Osteocyte (in vitro differentiated cells): ENCODE measurements around the gene TAB3. TPM values are rescaled to one million over a fixed set of nuclear protein-coding genes. Genes with fewer than 3 reads are reported as not detected.

Experiments used
- DNase-seq: peaks from one replicate; pipeline ENCODE4 v3.0.0; 2021; ENCODE audit warnings: mixed read lengths; ENCODE audit not compliant: unreplicated experiment; ENCODE audit errors: extremely low spot score
- H3K27ac Mint-ChIP-seq: one replicate; pipeline ENCODE4 v1.8.0; 2021; ENCODE audit warnings: mild to moderate bottlenecking, mixed read lengths; ENCODE audit not compliant: unreplicated experiment
- H3K27me3 Mint-ChIP-seq: one replicate; pipeline ENCODE4 v1.8.0; 2021; ENCODE audit warnings: mixed read lengths; ENCODE audit not compliant: unreplicated experiment
- H3K36me3 Mint-ChIP-seq: one replicate; pipeline ENCODE4 v1.8.0; 2021; ENCODE audit warnings: mixed read lengths; ENCODE audit not compliant: unreplicated experiment
- H3K4me1 Mint-ChIP-seq: one replicate; pipeline ENCODE4 v1.8.0; 2021; ENCODE audit warnings: mixed read lengths; ENCODE audit not compliant: unreplicated experiment
- H3K4me3 Mint-ChIP-seq: one replicate; pipeline ENCODE4 v1.8.0; 2021; ENCODE audit warnings: mild to moderate bottlenecking, moderate library complexity, mixed read lengths; ENCODE audit not compliant: unreplicated experiment
- H3K9me3 Mint-ChIP-seq: one replicate; pipeline ENCODE4 v1.8.0; 2021; ENCODE audit warnings: mixed read lengths; ENCODE audit not compliant: unreplicated experiment
- total RNA-seq: library from RNA; stranded (reverse); gene quantifications from 2 replicates; pipeline ENCODE4 v1.2.1, GENCODE V29; 2021
- TF ChIP-seq, protein P1 (sequence below): fragments of 200-600 bp; sonication (generic); IDR thresholded peaks from 2 replicates; pipeline ENCODE4 v1.5.0; 2021; ENCODE audit warnings: antibody characterized with exemption, mild to moderate bottlenecking, moderate library complexity

The TAB3 gene
- total RNA-seq, 1 donor from 2014 or later, result 13.3 TPM

GRCh38 chrX:30779453-30780030 is 109.5 kb downstream of the TAB3 start:
- H3K9me3 Mint-ChIP-seq, result peaks cover 3% of the 10 kb centered on the region
- peak; percentile 76 for DNase-seq
- H3K36me3 Mint-ChIP-seq, result no peaks in the 10 kb centered on the region
- H3K4me3 Mint-ChIP-seq, result no peak overlapping the region
- no peak overlapping the region for H3K27ac Mint-ChIP-seq
- TF ChIP-seq, protein P1, sequence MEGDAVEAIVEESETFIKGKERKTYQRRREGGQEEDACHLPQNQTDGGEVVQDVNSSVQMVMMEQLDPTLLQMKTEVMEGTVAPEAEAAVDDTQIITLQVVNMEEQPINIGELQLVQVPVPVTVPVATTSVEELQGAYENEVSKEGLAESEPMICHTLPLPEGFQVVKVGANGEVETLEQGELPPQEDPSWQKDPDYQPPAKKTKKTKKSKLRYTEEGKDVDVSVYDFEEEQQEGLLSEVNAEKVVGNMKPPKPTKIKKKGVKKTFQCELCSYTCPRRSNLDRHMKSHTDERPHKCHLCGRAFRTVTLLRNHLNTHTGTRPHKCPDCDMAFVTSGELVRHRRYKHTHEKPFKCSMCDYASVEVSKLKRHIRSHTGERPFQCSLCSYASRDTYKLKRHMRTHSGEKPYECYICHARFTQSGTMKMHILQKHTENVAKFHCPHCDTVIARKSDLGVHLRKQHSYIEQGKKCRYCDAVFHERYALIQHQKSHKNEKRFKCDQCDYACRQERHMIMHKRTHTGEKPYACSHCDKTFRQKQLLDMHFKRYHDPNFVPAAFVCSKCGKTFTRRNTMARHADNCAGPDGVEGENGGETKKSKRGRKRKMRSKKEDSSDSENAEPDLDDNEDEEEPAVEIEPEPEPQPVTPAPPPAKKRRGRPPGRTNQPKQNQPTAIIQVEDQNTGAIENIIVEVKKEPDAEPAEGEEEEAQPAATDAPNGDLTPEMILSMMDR, result no peak
- H3K4me1 Mint-ChIP-seq, result no peaks in the 10 kb centered on the region
- peaks cover 2% of the 10 kb centered on the region for H3K27me3 Mint-ChIP-seq

- no peak overlapping the region for H3K27ac Mint-ChIP-seq
- no peak for DNase-seq
- peaks cover 2% of the 10 kb centered on the region for H3K27me3 Mint-ChIP-seq
- no peaks in the 10 kb centered on the region for H3K36me3 Mint-ChIP-seq
- H3K4me1 Mint-ChIP-seq, result no peaks in the 10 kb centered on the region
- H3K9me3 Mint-ChIP-seq, result peaks cover 15% of the 10 kb centered on the region
- H3K4me3 Mint-ChIP-seq, result no peak overlapping the region
- TF ChIP-seq, protein P1, result no peak
Observed at GRCh38 chrX:30777575-30777974, 111.5 kb downstream of the TAB3 start.

Other genes with a start within 250 kb of the TAB3 start
- 7.3 TPM in 2 replicates for gene GK, start 235.8 kb downstream of the TAB3 start, total RNA-seq
- not detected in 2 replicates for gene FTHL17, start 182.8 kb upstream of the TAB3 start, total RNA-seq